IMR-90 (cell line): Measurements from ENCODE around the gene ABCC4. TPM values are rescaled to one million over a fixed set of nuclear protein-coding genes. Genes with fewer than 3 reads are reported as not detected.

ENCODE experiments used
- ATAC-seq: fragments of 200-7000 bp; cut with Tn5 transposase; 2 replicates; pipeline ENCODE4 v1.9.1; 2020; ENCODE audit warnings: low read depth, mild to moderate bottlenecking, moderate library complexity
- BruUV-seq: library from RNA; stranded (reverse); fragments of 400-500 nt; replicated peaks from 2 replicates; lab custom pipeline; 2021; lab: Mats Ljungman, UMichigan
- CTCF ChIA-PET: fragments of 300-600 bp; formaldehyde crosslinking; extraction: SDS; loops from one replicate; lab custom pipeline; 2021; ENCODE audit warnings: antibody characterized with exemption; lab: Yijun Ruan, JAX
- POLR2A ChIA-PET: fragments of 300-600 bp; sonication (Branson Sonifier 250); formaldehyde crosslinking; loops from one replicate; lab custom pipeline; 2022; ENCODE audit warnings: antibody characterized with exemption; ENCODE audit not compliant: unreplicated experiment; lab: Charles Lee
- DNase-seq: peaks from one replicate; pipeline ENCODE4 v3.0.0; 2013
- H2AFZ ChIP-seq: replicated peaks from 2 replicates; pipeline ENCODE3; 2013; ENCODE audit warnings: low read length, mild to moderate bottlenecking; ENCODE audit not compliant: poor library complexity
- H2AK5ac ChIP-seq: 2 replicates; pipeline ENCODE4 v1.6.1; 2013; ENCODE audit warnings: low read depth, low read length, inconsistent platforms
- H2AK9ac ChIP-seq: replicated peaks from 2 replicates; pipeline ENCODE3; 2013; ENCODE audit warnings: mild to moderate bottlenecking, low read depth, low read length, moderate library complexity; ENCODE audit not compliant: poor library complexity
- H2BK120ac ChIP-seq: 2 replicates; pipeline ENCODE4 v1.6.1; 2013; ENCODE audit warnings: low read depth, low read length, inconsistent platforms
- H2BK15ac ChIP-seq: 3 replicates; pipeline ENCODE4 v1.6.1; 2013; ENCODE audit warnings: low read depth, low read length, inconsistent platforms
- H2BK20ac ChIP-seq: 2 replicates; pipeline ENCODE4 v1.6.1; 2013; ENCODE audit warnings: low read depth, mild to moderate bottlenecking, inconsistent platforms, low read length, moderate library complexity
- H2BK5ac ChIP-seq: 2 replicates; pipeline ENCODE4 v1.6.1; 2013; ENCODE audit warnings: mild to moderate bottlenecking, low read depth, low read length, inconsistent platforms; ENCODE audit not compliant: poor library complexity, severe bottlenecking
- H3K14ac ChIP-seq: replicated peaks from 2 replicates; pipeline ENCODE4 v1.6.1; 2013; ENCODE audit warnings: low read depth, low read length, inconsistent platforms
- H3K18ac ChIP-seq: 2 replicates; pipeline ENCODE4 v1.6.1; 2013; ENCODE audit warnings: low read depth, low read length, control low read depth
- H3K23ac ChIP-seq: 2 replicates; pipeline ENCODE4 v1.6.1; 2013; ENCODE audit warnings: low read depth, low read length, inconsistent platforms
- H3K27ac ChIP-seq: 2 replicates; pipeline ENCODE4 v1.5.1; 2013; ENCODE audit warnings: mild to moderate bottlenecking, control low read depth, low read length; ENCODE audit not compliant: insufficient read depth
- H3K27me3 ChIP-seq: 2 replicates; pipeline ENCODE4 v1.6.1; 2013; ENCODE audit warnings: low read length; ENCODE audit not compliant: control insufficient read depth, insufficient read depth
- H3K36me3 ChIP-seq: 2 replicates; pipeline ENCODE4 v1.6.1; 2013; ENCODE audit warnings: low read length, mixed read lengths; ENCODE audit not compliant: control insufficient read depth, insufficient read depth
- H3K4ac ChIP-seq: 2 replicates; pipeline ENCODE4 v1.6.1; 2013; ENCODE audit warnings: low read depth, low read length, inconsistent platforms
- H3K4me1 ChIP-seq: 2 replicates; pipeline ENCODE4 v1.6.1; 2013; ENCODE audit warnings: low read length, mixed read lengths; ENCODE audit not compliant: control insufficient read depth, insufficient read depth
- H3K4me2 ChIP-seq: 2 replicates; pipeline ENCODE4 v1.6.1; 2013; ENCODE audit warnings: low read depth, mild to moderate bottlenecking, control low read depth, low read length, moderate library complexity
- H3K4me3 ChIP-seq: 2 replicates; pipeline ENCODE4 v1.5.1; 2013; ENCODE audit warnings: low read depth, mild to moderate bottlenecking, control low read depth, low read length, moderate library complexity; ENCODE audit not compliant: insufficient read depth
- H3K56ac ChIP-seq: 2 replicates; pipeline ENCODE4 v1.6.1; 2013; ENCODE audit warnings: low read length, inconsistent platforms; ENCODE audit not compliant: insufficient read depth; ENCODE audit errors: extremely low read depth
- H3K79me1 ChIP-seq, 2 experiments: 2 replicates each; pipeline ENCODE4 v1.6.1; 2013; ENCODE audit warnings: low read length in 2 of 2, inconsistent platforms in 1 of 2, low read depth in 1 of 2
- H3K9ac ChIP-seq: 2 replicates; pipeline ENCODE4 v1.6.1; 2013; ENCODE audit warnings: low read depth, low read length, control low read depth
- H3K9me1 ChIP-seq: 2 replicates; pipeline ENCODE4 v1.6.1; 2013; ENCODE audit warnings: low read length, inconsistent platforms; ENCODE audit not compliant: insufficient read depth
- H3K9me3 ChIP-seq: 2 replicates; pipeline ENCODE4 v1.6.1; 2013; ENCODE audit warnings: low read length; ENCODE audit not compliant: control insufficient read depth, insufficient read depth
- H4K20me1 ChIP-seq: 2 replicates; pipeline ENCODE4 v1.6.1; 2013; ENCODE audit warnings: low read length, inconsistent platforms; ENCODE audit not compliant: insufficient read depth
- H4K5ac ChIP-seq: 2 replicates; pipeline ENCODE4 v1.6.1; 2013; ENCODE audit warnings: mild to moderate bottlenecking, low read depth, low read length, control low read depth
- H4K8ac ChIP-seq, 2 experiments: 2 replicates each; pipeline ENCODE4 v1.6.1; 2013; ENCODE audit warnings: low read depth in 2 of 2, low read length in 2 of 2, control low read depth in 1 of 2, inconsistent platforms in 1 of 2
- H4K91ac ChIP-seq: 2 replicates; pipeline ENCODE4 v1.6.1; 2013; ENCODE audit warnings: low read depth, low read length, inconsistent platforms; ENCODE audit not compliant: insufficient read depth
- BHLHE40 ChIP-seq: fragments of 150-350 bp; IDR thresholded peaks from 2 replicates; pipeline ENCODE4 v1.6.1; 2016; ENCODE audit warnings: mild to moderate bottlenecking, low read depth, low read length
- CEBPB ChIP-seq: IDR thresholded peaks from 2 replicates; pipeline ENCODE4 v1.6.1; 2012; ENCODE audit warnings: low read depth, low read length, improper control_type of control experiment
- RAD21 ChIP-seq: IDR thresholded peaks from 2 replicates; pipeline ENCODE4 v1.6.1; 2012; ENCODE audit warnings: low read length, improper control_type of control experiment
- RCOR1 ChIP-seq: IDR thresholded peaks from 2 replicates; pipeline ENCODE4 v1.6.1; 2012; ENCODE audit warnings: mild to moderate bottlenecking, low read length, improper control_type of control experiment; ENCODE audit not compliant: insufficient replicate concordance
- WGBS, 2 experiments: methylation state at CpG; one replicate each; pipeline versions ENCODE4 v1.1.5 to v1.1.7; 2013; ENCODE audit warnings: missing lambda C conversion rate in 2 of 2; ENCODE audit not compliant: insufficient read length in 1 of 2; ENCODE audit errors: extremely low coverage in 2 of 2; 5-methylcytosine and 5-hydroxymethylcytosine counted together
- dilution Hi-C: fragments of 300-500 bp; cut with HindIII; formaldehyde crosslinking; loops from one replicate; pipeline ENCODE4 v1.14.3; 2018; ENCODE audit warnings: low sequenced_read_pairs; ENCODE audit not compliant: unreplicated experiment
- in situ Hi-C: fragments of 300-500 bp; cut with MboI; formaldehyde crosslinking; loops from 3 replicates; pipeline ENCODE4 v1.14.3; 2019; ENCODE audit warnings: low sequenced_read_pairs, inconsistent platforms, mixed read lengths
- intact Hi-C: fragments of 100-400 bp; cut with micrococcal nuclease; formaldehyde crosslinking; loops from 2 replicates; pipeline ENCODE4 v1.10.0; 2022
- polyA plus RNA-seq, 3 experiments: library from polyadenylated mRNA; depleted of rRNA; stranded (reverse); fragments of >200 nt; gene quantifications; 2 replicates each; pipeline ENCODE4 v1.2.3, GENCODE V29; 2012; ENCODE audit warnings: low replicate concordance in 1 of 3
- total RNA-seq: library from RNA; depleted of rRNA; stranded (reverse); fragments of >200 nt; gene quantifications from 2 replicates; pipeline ENCODE4 v1.2.3, GENCODE V29; 2012

ABCC4 gene
- total and polyA plus RNA-seq, 2 of the 4 experiments (the other 2 are of a cell fraction), result 16.6 to 41.4 TPM

DNA sequence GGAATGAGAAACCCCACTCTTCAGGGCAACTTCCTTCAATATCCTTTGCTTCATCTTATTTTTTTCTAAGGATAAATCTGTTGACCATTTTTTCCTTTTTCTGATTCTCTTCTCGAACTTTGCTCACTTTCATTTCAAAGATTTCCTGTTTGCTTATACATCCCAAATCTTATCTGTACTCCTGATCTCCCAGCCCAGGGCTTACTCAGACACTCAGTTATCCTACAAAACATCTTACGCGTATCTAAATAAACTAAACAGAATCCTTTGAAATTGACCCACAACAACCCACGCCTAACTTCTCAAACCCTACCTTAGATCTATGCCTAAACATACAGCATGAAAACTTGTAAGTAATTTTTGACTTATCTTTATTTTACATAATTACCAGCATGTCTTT is 179.2 kb downstream of the ABCC4 start:
- H4K91ac ChIP-seq, result no peak overlapping the region
- no peak overlapping the region for H2AK5ac ChIP-seq
- in situ Hi-C loops (no loop called here), dilution Hi-C loops (no loop called here), intact Hi-C loops (no loop called here)
- no peak overlapping the region for H4K8ac ChIP-seq
- H3K27ac ChIP-seq, result no peak overlapping the region
- no peak overlapping the region for H2AFZ ChIP-seq
- peaks cover 17% of the 10 kb centered on the region; the same call in 1 of the 2 replicates for H3K9me1 ChIP-seq
- no peak overlapping the region for H3K56ac ChIP-seq
- no peaks in the 10 kb centered on the region for H3K9me3 ChIP-seq
- no peak overlapping the region for H2BK120ac ChIP-seq
- H2BK15ac ChIP-seq, result no peak overlapping the region
- DNase-seq (peak; percentile 11), ATAC-seq (0 out of 2 replicates have a peak, but pooled peaks have one; percentile 12)
- POLR2A ChIA-PET, result no interaction called here
- H3K27me3 ChIP-seq, result no peaks in the 10 kb centered on the region
- no peak overlapping the region for H3K14ac ChIP-seq
- 57 to 100% methylated on average over 1 to 3 of the region's 4 CpGs for whole genome bisulfite sequencing, 2 experiments
- peaks cover 38% of the 10 kb centered on the region for H3K36me3 ChIP-seq
- H4K5ac ChIP-seq, result no peak overlapping the region
- H3K79me1 ChIP-seq, result peaks cover 6 to 45% of the 10 kb centered on the region in 2 experiments; a peak in 3 of 4 replicates
- no peak overlapping the region for H3K18ac ChIP-seq
- H3K4ac ChIP-seq, result no peak overlapping the region
- no peak overlapping the region for H3K4me2 ChIP-seq
- no peak overlapping the region for H2BK5ac ChIP-seq
- BruUV-seq, result no TSS peak
- H3K9ac ChIP-seq, result no peak overlapping the region
- TF ChIP-seq BHLHE40, result no peak
- no peak for TF ChIP-seq CEBPB
- TF ChIP-seq RAD21, result no peak
- no peak for TF ChIP-seq RCOR1
- peaks cover 4% of the 10 kb centered on the region; the same call in 1 of the 2 replicates for H3K4me1 ChIP-seq
- 0 out of 2 replicates have a peak, but pooled peaks cover 6% of the 10 kb centered on the region for H4K20me1 ChIP-seq
- no peak overlapping the region for H2BK20ac ChIP-seq
- H3K23ac ChIP-seq, result 0 out of 2 replicates have a peak overlapping the region, but pooled peaks have one; percentile 66
- H3K4me3 ChIP-seq, result no peak overlapping the region
- CTCF ChIA-PET, result no interaction called here
- H2AK9ac ChIP-seq, result no peak overlapping the region
